Activated CD8-positive, alpha-beta memory T cell treated with anti-CD3 and anti-CD28 coated beads for 48 hours (primary cell): ENCODE data around the gene TPBGL.

Experiments
- DNase-seq, 3 experiments: peaks; one replicate each; pipeline ENCODE4 v3.0.0-alpha.2; 2020; ENCODE audit warnings: low read depth in 2 of 3, low spot score in 2 of 3

The TPBGL gene

GRCh38 chr11:75291741-75292140 is 51.2 kb downstream of the TPBGL start:
- no peak for DNase-seq

GRCh38 chr11:75292943-75293342 is 52.4 kb downstream of the TPBGL start:
- no peak for DNase-seq
